ENCODE measurements around the gene IL18BP. TPM values are rescaled to one million over a fixed set of nuclear protein-coding genes. Genes with fewer than 3 reads are reported as not detected.

IL18BP gene
- total RNA-seq, 8 experiments from 2014 or later, result 3.2 to 7.5 (median 4.7) TPM

- ATAC-seq (replicated peaks in 6 of 8), result no peak
- in situ Hi-C loops (cut with MboI; ENCODE audit: low pct_unique_long_range_greater_than_20kb in 2 of 9, low sequenced_read_pairs in 9 of 9, unreplicated experiment in 9 of 9), result loop anchor here in 3 of 9 experiments (10.0 to 25.0 kb wide), 3 partner anchors 61 to 388 kb away; partner anchors contain the start of genes LRRC51 (in 1 of the 3) and NUMA1 (in 1 of the 3)
Measured at GRCh38 chr11:72024069-72024754, 25.5 kb downstream of the IL18BP start.

DNA sequence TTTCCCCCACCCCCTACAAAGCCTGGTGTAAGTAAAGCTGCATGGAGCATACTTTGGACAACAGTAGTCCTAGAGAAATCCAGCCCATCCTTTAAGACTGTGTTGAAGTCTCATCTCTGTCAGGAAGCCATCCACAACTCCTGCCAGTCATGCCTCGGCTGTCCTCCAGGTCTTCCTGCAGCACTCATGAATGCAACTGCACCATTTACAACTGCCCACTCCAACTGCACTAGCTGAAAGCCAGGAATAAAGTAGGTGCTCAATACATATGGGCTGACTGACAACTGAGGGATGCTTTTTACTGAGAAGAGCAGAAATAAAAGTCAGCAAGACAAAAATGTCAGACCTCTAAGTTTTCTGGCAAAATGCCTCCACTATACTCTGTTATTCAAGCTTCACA lies 27.4 kb downstream of the IL18BP start:
- Histone ChIP-seq H3K4me3 (no peak overlapping the region), H3K4me1 (replicated peaks in 1 of 2) (peaks cover 0 to 3% of the 10 kb centered on the region in 2 donors), H3K27ac (no peak overlapping the region)
- in situ Hi-C loops (cut with MboI; ENCODE audit: low pct_unique_long_range_greater_than_20kb in 2 of 9, low sequenced_read_pairs in 9 of 9, unreplicated experiment in 9 of 9), result loop anchor here in 4 of 9 experiments (10.0 to 25.0 kb wide), 3 partner anchors 59 to 386 kb away; partner anchors contain the start of genes LRRC51 (in 1 of the 4) and NUMA1 (in 1 of the 4)
- no peak for ATAC-seq (replicated peaks in 6 of 8)
- 0 to 100% (median 50%) methylated on average over 1 of the region's 1 CpG; no CpG with 5 or more reads in 7 of the 10 experiments for WGBS, 10 experiments

More at GRCh38 chr11:72024069-72024754, 25.5 kb downstream of the IL18BP start:
- no peaks in the 10 kb centered on the region for H3K4me1 ChIP-seq (replicated peaks in 1 of 2)
- WGBS, 10 experiments, result 17 to 100% (median 75%) methylated on average over 1 to 5 of the region's 5 CpGs; no CpG with 5 or more reads in 1 of the 10 experiments
- no peak overlapping the region for H3K4me3 ChIP-seq
- no peak overlapping the region for H3K27ac ChIP-seq

DNA sequence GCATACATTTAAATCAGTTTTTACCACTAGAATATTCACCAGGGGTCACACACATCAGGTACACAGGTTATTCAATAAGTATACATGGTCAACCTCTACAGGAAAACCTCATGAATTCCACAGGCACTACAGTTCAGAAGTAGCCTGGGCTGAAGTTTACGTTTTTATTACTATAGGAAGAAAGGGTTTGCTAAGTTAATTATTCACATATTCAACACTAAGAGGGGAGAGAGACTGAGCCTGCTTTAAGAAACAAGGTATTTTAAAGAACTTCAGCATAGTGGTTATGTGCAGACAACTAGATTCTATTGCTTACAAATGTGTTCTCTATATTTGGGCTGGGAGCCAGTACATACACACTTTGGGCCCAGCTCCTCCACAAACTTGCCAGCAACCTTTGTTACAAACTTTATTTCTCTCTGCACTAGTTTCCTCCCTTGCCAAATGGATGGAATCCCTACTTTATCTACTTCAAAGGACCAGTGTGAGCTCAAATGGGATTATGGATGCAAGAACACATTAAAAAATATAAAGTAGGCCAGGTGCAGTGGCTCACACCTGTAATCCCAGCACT lies 31.9 kb downstream of the IL18BP start:
- WGBS, 10 experiments, result 0 to 71% (median 24%) methylated on average over 1 of the region's 1 CpG; no CpG with 5 or more reads in 4 of the 10 experiments
- H3K27ac ChIP-seq, result no peak overlapping the region
- peak in 1 of 8 experiments; percentile 69 for ATAC-seq (replicated peaks in 6 of 8)
- in situ Hi-C loops (cut with MboI; ENCODE audit: low pct_unique_long_range_greater_than_20kb in 2 of 9, low sequenced_read_pairs in 9 of 9, unreplicated experiment in 9 of 9), result loop anchor here in 3 of 9 experiments (10.0 to 25.0 kb wide), 2 partner anchors 64 to 382 kb away; no protein-coding TSS in a partner anchor
- H3K4me1 ChIP-seq (replicated peaks in 1 of 2), result peaks cover 0 to 3% of the 10 kb centered on the region in 2 donors
- H3K4me3 ChIP-seq, result no peak overlapping the region

GRCh38 chr11:72036687-72037086 lies 38.0 kb downstream of the IL18BP start:
- ATAC-seq (replicated peaks in 6 of 8), result no peak
- 57 to 93% (median 78%) methylated on average over 1 to 3 of the region's 3 CpGs; no CpG with 5 or more reads in 5 of the 10 experiments for WGBS, 10 experiments
- no peak overlapping the region for H3K4me3 ChIP-seq
- no peak overlapping the region for H3K27ac ChIP-seq
- in situ Hi-C loops (cut with MboI; ENCODE audit: low pct_unique_long_range_greater_than_20kb in 2 of 9, low sequenced_read_pairs in 9 of 9, unreplicated experiment in 9 of 9), result loop anchor here in 3 of 9 experiments (10.0 to 25.0 kb wide), 2 partner anchors 58 to 376 kb away; no protein-coding TSS in a partner anchor
- H3K4me1 ChIP-seq (replicated peaks in 1 of 2), result peaks cover 31 to 35% of the 10 kb centered on the region in 2 donors

- in situ Hi-C loops (cut with MboI; ENCODE audit: low pct_unique_long_range_greater_than_20kb in 2 of 9, low sequenced_read_pairs in 9 of 9, unreplicated experiment in 9 of 9), result loop anchor here in 3 of 9 experiments (10.0 to 25.0 kb wide), 2 partner anchors 57 to 375 kb away; no protein-coding TSS in a partner anchor
- H3K27ac ChIP-seq, result peak overlapping the region in 1 of 2 donors; percentile 95
- H3K4me3 ChIP-seq, result peak overlapping the region in 2 of 5 donors; percentile 49 to 65
- ATAC-seq (replicated peaks in 6 of 8), result no peak
- H3K4me1 ChIP-seq (replicated peaks in 1 of 2), result peaks cover 40 to 42% of the 10 kb centered on the region in 2 donors
- WGBS, 10 experiments, result 7 to 88% (median 17%) methylated on average over 1 to 3 of the region's 4 CpGs; no CpG with 5 or more reads in 6 of the 10 experiments
Measured at GRCh38 chr11:72037554-72038311, 39.0 kb downstream of the IL18BP start.

GRCh38 chr11:72038491-72038890 lies 39.8 kb downstream of the IL18BP start:
- Histone ChIP-seq H3K4me1 (replicated peaks in 1 of 2) (peaks cover 41 to 42% of the 10 kb centered on the region in 2 donors), H3K4me3 (peak overlapping the region; percentile 38 to 65 (median 49)), H3K27ac (peak overlapping the region; percentile 93 to 95)
- WGBS, 10 experiments, result 0% methylated on average over 1 of the region's 2 CpGs; no CpG with 5 or more reads in 9 of the 10 experiments
- in situ Hi-C loops (cut with MboI; ENCODE audit: low pct_unique_long_range_greater_than_20kb in 2 of 9, low sequenced_read_pairs in 9 of 9, unreplicated experiment in 9 of 9), result loop anchor here in 3 of 9 experiments (10.0 to 25.0 kb wide), 2 partner anchors 56 to 374 kb away; no protein-coding TSS in a partner anchor
- peak in 3 of 8 experiments; percentile 12 to 28 (median 13) for ATAC-seq (replicated peaks in 6 of 8)

- peaks cover 41 to 42% of the 10 kb centered on the region in 2 donors for H3K4me1 ChIP-seq (replicated peaks in 1 of 2)
Measured at GRCh38 chr11:72039031-72039855, 40.5 kb downstream of the IL18BP start.

GRCh38 chr11:72039856-72040401 lies 41.2 kb downstream of the IL18BP start:
- ATAC-seq (replicated peaks in 6 of 8), result no peak
- Histone ChIP-seq H3K27ac (peak overlapping the region; percentile 93 to 95), H3K4me1 (replicated peaks in 1 of 2) (peaks cover 41 to 42% of the 10 kb centered on the region in 2 donors), H3K4me3 (peak overlapping the region; percentile 38 to 65 (median 49))
- WGBS, 10 experiments, result 4 to 92% (median 64%) methylated on average over 1 to 4 of the region's 6 CpGs; no CpG with 5 or more reads in 2 of the 10 experiments
- in situ Hi-C loops (cut with MboI; ENCODE audit: low pct_unique_long_range_greater_than_20kb in 2 of 9, low sequenced_read_pairs in 9 of 9, unreplicated experiment in 9 of 9), result loop anchor here in 3 of 9 experiments (10.0 to 25.0 kb wide), 2 partner anchors 55 to 372 kb away; no protein-coding TSS in a partner anchor

More at GRCh38 chr11:72039031-72039855, 40.5 kb downstream of the IL18BP start:
- peak overlapping the region; percentile 93 to 95 for H3K27ac ChIP-seq
- in situ Hi-C loops (cut with MboI; ENCODE audit: low pct_unique_long_range_greater_than_20kb in 2 of 9, low sequenced_read_pairs in 9 of 9, unreplicated experiment in 9 of 9), result loop anchor here in 3 of 9 experiments (10.0 to 25.0 kb wide), 2 partner anchors 56 to 373 kb away; no protein-coding TSS in a partner anchor
- 0 to 86% (median 44%) methylated on average over 1 to 3 of the region's 5 CpGs; no CpG with 5 or more reads in 2 of the 10 experiments for WGBS, 10 experiments
- H3K4me3 ChIP-seq, result peak overlapping the region; percentile 38 to 65 (median 49)
- ATAC-seq (replicated peaks in 6 of 8), result no peak

DNA sequence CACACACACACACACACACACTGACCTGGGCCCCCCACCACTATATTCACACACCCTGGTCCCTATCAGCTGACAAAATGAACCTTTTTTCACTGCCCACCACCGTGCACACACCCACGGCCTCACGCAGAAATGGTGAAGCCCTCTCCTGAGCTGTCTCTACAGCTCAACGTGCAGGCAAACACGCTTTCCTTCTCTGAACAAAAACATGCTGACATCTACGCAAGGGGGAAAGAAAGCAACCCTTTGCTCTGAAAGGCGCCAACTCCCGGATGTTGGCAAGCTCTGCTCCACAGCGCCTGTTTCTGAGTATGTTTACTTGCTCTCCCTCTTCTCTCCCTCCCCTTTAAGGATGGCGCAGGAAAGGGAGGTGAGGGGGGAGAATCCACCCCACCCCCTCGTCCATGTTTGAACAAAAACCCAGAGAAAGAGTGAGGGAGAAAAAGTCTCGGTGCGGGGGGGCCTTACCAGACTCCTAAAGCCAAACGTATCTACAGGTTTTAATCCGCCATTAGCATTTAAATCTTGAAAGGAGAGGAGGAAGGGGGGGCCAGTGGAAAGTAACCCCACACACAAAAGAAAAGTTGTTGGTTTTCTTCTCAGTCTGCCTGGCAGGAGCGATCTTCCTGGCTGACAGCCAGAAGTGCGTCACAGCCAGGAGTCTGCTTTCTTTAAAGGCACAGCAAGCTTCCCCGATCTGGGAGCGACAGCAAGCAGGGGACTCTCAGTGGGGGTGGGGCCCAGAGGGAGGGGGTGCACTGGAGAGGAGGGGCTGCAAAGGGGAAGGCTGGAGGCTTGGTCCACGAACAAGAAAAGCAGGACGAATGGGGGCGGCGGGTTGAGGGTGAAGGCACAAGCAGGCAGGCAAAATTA lies 42.0 kb downstream of the IL18BP start:
- H3K4me1 ChIP-seq (replicated peaks in 1 of 2), result peaks cover 41 to 42% of the 10 kb centered on the region in 2 donors
- peak overlapping the region; percentile 38 to 65 (median 49) for H3K4me3 ChIP-seq
- ATAC-seq (replicated peaks in 6 of 8), result peak; percentile 61 to 81 (median 74)
- WGBS, 10 experiments, result 0 to 4% (median 0%) methylated on average over 1 to 8 of the region's 23 CpGs; no CpG with 5 or more reads in 3 of the 10 experiments
- in situ Hi-C loops (cut with MboI; ENCODE audit: low pct_unique_long_range_greater_than_20kb in 2 of 9, low sequenced_read_pairs in 9 of 9, unreplicated experiment in 9 of 9), result loop anchor here in 2 of 9 experiments (25.0 kb wide), 1 partner anchor 372 kb away; no protein-coding TSS in a partner anchor
- peak overlapping the region; percentile 93 to 95 for H3K27ac ChIP-seq

DNA sequence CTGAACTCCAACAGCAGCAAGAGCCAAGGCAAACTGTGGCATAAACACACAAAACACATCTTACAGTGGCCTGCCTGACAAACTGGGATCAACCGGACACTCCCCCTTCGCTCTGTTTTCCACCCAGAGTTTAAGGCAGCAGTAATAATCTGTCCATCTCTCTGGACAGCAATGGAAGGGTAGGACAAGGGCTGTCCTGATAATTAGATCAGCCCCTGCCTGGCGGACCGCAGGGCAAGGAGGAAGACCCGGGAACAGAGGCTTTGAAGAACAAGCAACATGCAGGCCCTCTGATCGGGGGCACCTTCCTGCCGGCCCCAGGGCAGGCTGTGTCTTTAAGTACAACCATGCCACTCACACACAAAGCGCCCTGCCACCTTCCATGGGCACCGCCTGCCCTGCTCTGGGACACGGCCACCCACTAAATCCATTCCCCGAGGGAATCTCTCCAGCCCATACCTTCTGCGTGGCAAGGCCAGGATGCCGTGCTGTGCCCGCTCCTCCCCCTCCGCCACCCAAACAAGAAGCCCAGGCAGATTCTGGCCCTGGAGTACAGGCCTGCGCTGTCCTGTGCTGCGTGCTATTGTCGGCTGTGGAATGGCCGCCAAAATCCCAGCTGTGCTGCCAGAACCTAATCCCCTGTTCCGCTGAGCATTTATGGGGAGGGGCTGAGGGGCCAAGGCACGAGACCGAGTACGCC lies 42.8 kb downstream of the IL18BP start:
- peak overlapping the region; percentile 93 to 95 for H3K27ac ChIP-seq
- ATAC-seq (replicated peaks in 6 of 8), result peak; percentile 53 to 77 (median 62)
- in situ Hi-C loops (cut with MboI; ENCODE audit: low pct_unique_long_range_greater_than_20kb in 2 of 9, low sequenced_read_pairs in 9 of 9, unreplicated experiment in 9 of 9), result loop anchor here in 2 of 9 experiments (25.0 kb wide), 1 partner anchor 371 kb away; no protein-coding TSS in a partner anchor
- peak overlapping the region; percentile 38 to 65 (median 49) for H3K4me3 ChIP-seq
- 3 to 13% (median 8%) methylated on average over 2 to 7 of the region's 23 CpGs; no CpG with 5 or more reads in 5 of the 10 experiments for WGBS, 10 experiments
- H3K4me1 ChIP-seq (replicated peaks in 1 of 2), result peaks cover 41 to 45% of the 10 kb centered on the region in 2 donors
